Retinal pigment epithelial cell (primary cell): ENCODE data around the gene NFATC2.

Source experiments
- DNase-seq: peaks from one replicate; pipeline ENCODE4 v3.0.0-alpha.2; 2010; ENCODE audit warnings: low read depth
- H3K4me3 ChIP-seq: 2 replicates; pipeline ENCODE4 v1.5.1; 2011; ENCODE audit warnings: mild to moderate bottlenecking, low read length, control low read depth, moderate library complexity
- CTCF ChIP-seq: conservative IDR thresholded peaks from 2 replicates; pipeline ENCODE4 v1.5.1; 2011; ENCODE audit warnings: low read depth, low read length, control low read depth, inconsistent platforms

Gene NFATC2

DNA sequence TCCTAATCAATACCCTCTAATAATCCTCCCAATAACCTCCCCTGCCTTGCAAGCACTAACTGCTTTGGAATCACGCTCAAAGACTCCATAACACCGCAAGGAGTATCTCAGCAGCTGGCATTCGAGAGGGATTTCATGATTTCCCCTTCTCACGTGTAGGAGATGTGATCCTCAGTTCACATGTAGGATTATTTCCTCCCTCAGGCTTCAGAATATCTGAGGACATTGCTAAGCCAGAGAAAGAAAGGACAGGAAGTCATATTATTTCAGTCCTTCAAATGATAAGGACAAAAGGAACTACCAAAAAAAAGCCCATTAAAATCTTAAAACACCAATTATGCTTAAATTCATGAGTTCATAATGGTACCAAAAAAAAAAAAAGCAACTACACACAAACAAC, 122.9 kb downstream of the NFATC2 start:
- no peak for DNase-seq
- no peak for TF ChIP-seq CTCF
- H3K4me3 ChIP-seq: no peak overlapping the region

GRCh38 chr20:51419231-51419630, 123.3 kb downstream of the NFATC2 start:
- TF ChIP-seq CTCF: no peak
- H3K4me3 ChIP-seq: no peak overlapping the region
- DNase-seq: no peak

GRCh38 chr20:51418137-51418529, 124.4 kb downstream of the NFATC2 start:
- H3K4me3 ChIP-seq: no peak overlapping the region
- DNase-seq: no peak
- no peak for TF ChIP-seq CTCF

- no peak for DNase-seq
- H3K4me3 ChIP-seq: no peak overlapping the region
- no peak for TF ChIP-seq CTCF
Measured at GRCh38 chr20:51417250-51418136, 125.0 kb downstream of the NFATC2 start.

GRCh38 chr20:51416532-51417249, 125.8 kb downstream of the NFATC2 start:
- TF ChIP-seq CTCF: no peak
- no peak for DNase-seq

DNA sequence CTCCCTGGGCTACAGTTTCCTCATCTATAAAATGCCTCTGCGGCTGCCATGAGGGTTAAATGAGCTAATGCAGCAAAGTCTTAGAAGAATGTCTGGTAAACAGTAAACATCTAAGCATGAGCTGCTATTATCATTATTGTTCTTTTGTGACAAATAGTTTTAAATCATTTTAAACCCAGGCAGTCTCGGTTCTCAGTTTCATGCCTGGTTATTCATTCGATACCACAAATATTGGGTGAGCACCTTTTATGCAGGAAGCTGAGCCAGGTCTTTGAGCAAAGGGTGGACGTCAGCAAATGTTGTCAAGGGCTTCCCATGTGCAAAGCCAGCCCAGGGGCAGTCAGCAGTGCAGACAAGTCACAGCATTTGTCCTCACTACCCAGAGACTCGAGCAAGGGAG, 128.7 kb downstream of the NFATC2 start:
- no peak for DNase-seq
- H3K4me3 ChIP-seq: no peak overlapping the region
- TF ChIP-seq CTCF: no peak

More at GRCh38 chr20:51416532-51417249, 125.8 kb downstream of the NFATC2 start:
- no peak overlapping the region for H3K4me3 ChIP-seq
